ENCODE data around the gene BAHCC1. TPM values are rescaled to one million over a fixed set of nuclear protein-coding genes. Genes with fewer than 3 reads are reported as not detected.

The BAHCC1 gene
- polyA plus RNA-seq, 1 donor from 2014 or later: 14.2 TPM

DNA sequence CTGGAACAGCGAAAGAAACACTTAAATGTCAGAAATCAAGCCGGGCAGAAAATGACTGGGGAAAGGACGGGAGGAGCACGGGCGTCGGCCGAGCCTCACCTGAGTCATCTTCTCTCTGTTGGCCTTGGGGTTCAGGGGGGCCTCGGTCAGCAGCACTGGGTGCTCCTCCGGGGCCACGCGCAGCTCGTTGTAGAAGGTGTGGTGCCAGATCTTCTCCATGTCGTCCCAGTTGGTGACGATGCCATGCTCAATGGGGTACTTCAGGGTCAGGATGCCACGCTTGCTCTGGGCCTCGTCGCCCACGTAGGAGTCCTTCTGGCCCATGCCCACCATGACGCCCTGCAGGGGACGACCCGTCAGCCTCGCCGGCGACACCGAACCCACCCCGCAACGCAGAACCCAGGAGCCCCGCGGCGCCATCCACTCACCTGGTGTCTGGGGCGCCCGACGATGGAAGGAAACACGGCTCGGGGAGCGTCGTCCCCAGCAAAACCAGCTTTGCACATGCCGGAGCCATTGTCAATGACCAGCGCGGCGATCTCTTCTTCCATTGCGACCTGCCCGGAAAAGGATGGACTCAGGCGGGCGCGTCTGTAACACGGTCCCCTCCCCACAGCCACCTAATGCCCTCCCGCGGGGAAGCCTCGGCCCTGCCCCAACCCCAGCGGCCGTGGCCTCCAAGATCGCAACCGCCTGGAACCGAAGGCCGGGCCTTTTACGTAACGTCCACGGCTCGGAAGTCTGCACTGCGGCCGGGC lies 116.7 kb downstream of the BAHCC1 start:
- peaks cover 31% of the 10 kb centered on the region for H3K36me3 ChIP-seq (ENCODE audit: insufficient read depth, low read length)
- TF ChIP-seq MXI1 (conservative IDR thresholded peaks at IDR 0.05; ENCODE audit: poor library complexity, severe bottlenecking) (peak; percentile 46), EZH2 (IDR thresholded peaks at IDR 0.05; ENCODE audit: borderline replicate concordance, insufficient read depth, low read length, poor library complexity, severe bottlenecking) (no peak), POLR2AphosphoS5 (IDR thresholded peaks at IDR 0.05) (peak; percentile 75)
- TF ChIP-seq, protein P1, sequence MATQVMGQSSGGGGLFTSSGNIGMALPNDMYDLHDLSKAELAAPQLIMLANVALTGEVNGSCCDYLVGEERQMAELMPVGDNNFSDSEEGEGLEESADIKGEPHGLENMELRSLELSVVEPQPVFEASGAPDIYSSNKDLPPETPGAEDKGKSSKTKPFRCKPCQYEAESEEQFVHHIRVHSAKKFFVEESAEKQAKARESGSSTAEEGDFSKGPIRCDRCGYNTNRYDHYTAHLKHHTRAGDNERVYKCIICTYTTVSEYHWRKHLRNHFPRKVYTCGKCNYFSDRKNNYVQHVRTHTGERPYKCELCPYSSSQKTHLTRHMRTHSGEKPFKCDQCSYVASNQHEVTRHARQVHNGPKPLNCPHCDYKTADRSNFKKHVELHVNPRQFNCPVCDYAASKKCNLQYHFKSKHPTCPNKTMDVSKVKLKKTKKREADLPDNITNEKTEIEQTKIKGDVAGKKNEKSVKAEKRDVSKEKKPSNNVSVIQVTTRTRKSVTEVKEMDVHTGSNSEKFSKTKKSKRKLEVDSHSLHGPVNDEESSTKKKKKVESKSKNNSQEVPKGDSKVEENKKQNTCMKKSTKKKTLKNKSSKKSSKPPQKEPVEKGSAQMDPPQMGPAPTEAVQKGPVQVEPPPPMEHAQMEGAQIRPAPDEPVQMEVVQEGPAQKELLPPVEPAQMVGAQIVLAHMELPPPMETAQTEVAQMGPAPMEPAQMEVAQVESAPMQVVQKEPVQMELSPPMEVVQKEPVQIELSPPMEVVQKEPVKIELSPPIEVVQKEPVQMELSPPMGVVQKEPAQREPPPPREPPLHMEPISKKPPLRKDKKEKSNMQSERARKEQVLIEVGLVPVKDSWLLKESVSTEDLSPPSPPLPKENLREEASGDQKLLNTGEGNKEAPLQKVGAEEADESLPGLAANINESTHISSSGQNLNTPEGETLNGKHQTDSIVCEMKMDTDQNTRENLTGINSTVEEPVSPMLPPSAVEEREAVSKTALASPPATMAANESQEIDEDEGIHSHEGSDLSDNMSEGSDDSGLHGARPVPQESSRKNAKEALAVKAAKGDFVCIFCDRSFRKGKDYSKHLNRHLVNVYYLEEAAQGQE (IDR thresholded peaks at IDR 0.05; ENCODE audit: borderline replicate concordance): peak; percentile 60
- no peak overlapping the region for H3K4me2 ChIP-seq (ENCODE audit: low read length)
- peaks cover 16% of the 10 kb centered on the region for H3F3A ChIP-seq (ENCODE audit: insufficient read depth, low read length, poor library complexity, severe bottlenecking)
- no peaks in the 10 kb centered on the region for H3K9me3 ChIP-seq (ENCODE audit: low read length)
- H3K27me3 ChIP-seq (ENCODE audit: insufficient read depth, low read depth, low read length): no peaks in the 10 kb centered on the region
- no peak overlapping the region for H2AFZ ChIP-seq (ENCODE audit: low read depth, low read length)
- no peaks in the 10 kb centered on the region for H3K9me2 ChIP-seq (ENCODE audit: insufficient read depth, low read length)
- peak overlapping the region; percentile 99 for H3K4me3 ChIP-seq (ENCODE audit: low read length)
- H3K79me2 ChIP-seq (replicated peaks; ENCODE audit: insufficient read depth, low read length): peaks cover 79% of the 10 kb centered on the region
- H3K27ac ChIP-seq (ENCODE audit: low read length): peak overlapping the region; percentile 96
- peak overlapping the region; percentile 99 for H3K9ac ChIP-seq (ENCODE audit: low read length)
- peaks cover 49% of the 10 kb centered on the region for H4K20me1 ChIP-seq (ENCODE audit: insufficient read depth)

DNA sequence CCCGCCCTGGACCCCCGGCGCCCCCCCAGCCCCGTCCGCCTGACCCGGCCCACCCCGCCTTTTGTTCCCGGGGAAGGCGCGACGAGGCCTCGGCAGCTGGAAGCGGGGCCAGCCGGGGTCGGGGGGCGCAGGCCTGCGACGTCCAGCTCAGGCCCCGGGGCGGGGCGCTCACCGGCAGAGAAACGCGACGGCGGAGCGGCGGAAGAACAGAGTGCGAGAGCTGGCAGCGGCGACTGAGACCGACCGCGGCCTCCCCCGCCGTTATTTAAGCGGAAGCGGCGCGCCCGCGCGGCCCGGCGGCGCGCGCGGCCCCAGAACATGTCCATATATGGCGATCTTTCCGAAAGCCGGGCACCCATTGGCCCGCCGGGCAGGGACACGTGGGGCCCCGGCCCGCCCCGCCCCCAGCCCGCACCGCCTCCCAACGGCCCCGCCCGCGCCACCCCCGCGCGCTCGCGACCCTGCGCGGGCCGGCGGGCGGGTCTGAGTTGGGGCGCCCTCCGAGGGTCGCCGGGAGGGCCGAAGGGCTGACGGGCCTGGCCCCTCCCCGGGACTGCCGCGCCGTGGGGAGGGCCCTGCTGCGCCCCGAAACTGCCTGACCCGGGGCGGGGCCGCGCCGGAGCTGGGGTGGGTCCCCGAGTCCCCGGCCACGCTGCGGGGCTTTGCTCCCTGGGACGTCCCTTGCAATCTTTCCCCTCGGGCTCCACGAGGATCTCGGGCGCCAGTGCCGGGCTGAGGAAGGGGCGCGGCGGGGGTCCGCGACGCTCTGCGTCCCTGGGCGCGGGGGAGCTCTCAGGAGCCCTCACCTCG lies 117.5 kb downstream of the BAHCC1 start, which contains the start of gene ACTG1:
ACTG1 (minus strand) TSS at position 238 of the 810 bp plus-strand sequence. CDS start 445 bp downstream, outside the sequence.
- H3K4me3 ChIP-seq (ENCODE audit: low read length): peak within 1 kb of the TSS; percentile 99
- no peaks in the 10 kb centered on the region for H3K9me2 ChIP-seq (ENCODE audit: insufficient read depth, low read length)
- H3K4me2 ChIP-seq (ENCODE audit: low read length): peak within 1 kb of the TSS; percentile 94
- H3K27me3 ChIP-seq (ENCODE audit: insufficient read depth, low read depth, low read length): no peaks in the 10 kb centered on the region
- TF ChIP-seq, protein P1 (IDR thresholded peaks at IDR 0.05; ENCODE audit: borderline replicate concordance): peak; percentile 81
- TF ChIP-seq, protein P2, sequence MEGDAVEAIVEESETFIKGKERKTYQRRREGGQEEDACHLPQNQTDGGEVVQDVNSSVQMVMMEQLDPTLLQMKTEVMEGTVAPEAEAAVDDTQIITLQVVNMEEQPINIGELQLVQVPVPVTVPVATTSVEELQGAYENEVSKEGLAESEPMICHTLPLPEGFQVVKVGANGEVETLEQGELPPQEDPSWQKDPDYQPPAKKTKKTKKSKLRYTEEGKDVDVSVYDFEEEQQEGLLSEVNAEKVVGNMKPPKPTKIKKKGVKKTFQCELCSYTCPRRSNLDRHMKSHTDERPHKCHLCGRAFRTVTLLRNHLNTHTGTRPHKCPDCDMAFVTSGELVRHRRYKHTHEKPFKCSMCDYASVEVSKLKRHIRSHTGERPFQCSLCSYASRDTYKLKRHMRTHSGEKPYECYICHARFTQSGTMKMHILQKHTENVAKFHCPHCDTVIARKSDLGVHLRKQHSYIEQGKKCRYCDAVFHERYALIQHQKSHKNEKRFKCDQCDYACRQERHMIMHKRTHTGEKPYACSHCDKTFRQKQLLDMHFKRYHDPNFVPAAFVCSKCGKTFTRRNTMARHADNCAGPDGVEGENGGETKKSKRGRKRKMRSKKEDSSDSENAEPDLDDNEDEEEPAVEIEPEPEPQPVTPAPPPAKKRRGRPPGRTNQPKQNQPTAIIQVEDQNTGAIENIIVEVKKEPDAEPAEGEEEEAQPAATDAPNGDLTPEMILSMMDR (IDR thresholded peaks at IDR 0.05; ENCODE audit: poor library complexity, severe bottlenecking): no peak
- TF ChIP-seq EP300 (conservative IDR thresholded peaks at IDR 0.05; ENCODE audit: poor library complexity, severe bottlenecking) (peak; percentile 58), TAF1 (IDR thresholded peaks at IDR 0.05; ENCODE audit: low read depth) (peak; percentile 94), RAD21 (conservative IDR thresholded peaks at IDR 0.05) (no peak), EZH2 (IDR thresholded peaks at IDR 0.05; ENCODE audit: borderline replicate concordance, insufficient read depth, low read length, poor library complexity, severe bottlenecking) (no peak), SMC3 (conservative IDR thresholded peaks at IDR 0.05; ENCODE audit: poor library complexity) (no peak), POLR2AphosphoS5 (IDR thresholded peaks at IDR 0.05) (peak; percentile 98), MXI1 (conservative IDR thresholded peaks at IDR 0.05; ENCODE audit: poor library complexity, severe bottlenecking) (no peak)
- H3K79me2 ChIP-seq (replicated peaks; ENCODE audit: insufficient read depth, low read length): peaks cover 78% of the 10 kb centered on the region
- H4K20me1 ChIP-seq (ENCODE audit: insufficient read depth): peaks cover 45% of the 10 kb centered on the region
- H3K9ac ChIP-seq (ENCODE audit: low read length): peak within 1 kb of the TSS; percentile 99
- H2AFZ ChIP-seq (ENCODE audit: low read depth, low read length): no peak within 1 kb of the TSS
- H3K27ac ChIP-seq (ENCODE audit: low read length): peak within 1 kb of the TSS; percentile 99
- peaks cover 31% of the 10 kb centered on the region for H3K36me3 ChIP-seq (ENCODE audit: insufficient read depth, low read length)
- no peaks in the 10 kb centered on the region for H3K9me3 ChIP-seq (ENCODE audit: low read length)
- H3F3A ChIP-seq (ENCODE audit: insufficient read depth, low read length, poor library complexity, severe bottlenecking): peaks cover 16% of the 10 kb centered on the region
